ENCODE data around the gene CELSR1. TPM values are rescaled to one million over a fixed set of nuclear protein-coding genes. Genes with fewer than 3 reads are reported as not detected.
"Not testable (repeated sequence)": the region's sequence is repeated elsewhere in the genome, so short reads cannot be mapped to it uniquely, and the experiment has no call there.

The CELSR1 gene
- total RNA-seq, 2 donors from 2014 or later, result 1.5 to 6.7 TPM

- ATAC-seq (ENCODE audit: insufficient number of reproducible peaks, low FRiP score, low read depth), result no peak
- TF ChIP-seq CTCF (IDR thresholded peaks at IDR 0.05), result no peak
- Histone ChIP-seq H3K4me1 (ENCODE audit: control insufficient read depth in 1 of 2, low read depth in 2 of 2) (no peaks in the 10 kb centered on the region), H3K9me3 (no peaks in the 10 kb centered on the region), H3K27me3 (replicated peaks; ENCODE audit: insufficient read depth) (no peaks in the 10 kb centered on the region), H3K4me3 (no peak overlapping the region), H3K36me3 (no peaks in the 10 kb centered on the region), H3K27ac (no peak overlapping the region)
- DNase-seq (ENCODE audit: low spot score), result no peak
These were observed 136.1 kb downstream of the CELSR1 start for GRCh38 chr22:46401370-46401769.

- no peaks in the 10 kb centered on the region for H3K36me3 ChIP-seq
- H3K9me3 ChIP-seq, result no peaks in the 10 kb centered on the region
- DNase-seq (ENCODE audit: low spot score) (no peak), ATAC-seq (ENCODE audit: insufficient number of reproducible peaks, low FRiP score, low read depth) (no peak)
- H3K27me3 ChIP-seq (replicated peaks; ENCODE audit: insufficient read depth), result no peaks in the 10 kb centered on the region
- H3K27ac ChIP-seq, result no peak overlapping the region
- no peaks in the 10 kb centered on the region for H3K4me1 ChIP-seq (ENCODE audit: control insufficient read depth in 1 of 2, low read depth in 2 of 2)
- no peak overlapping the region for H3K4me3 ChIP-seq
- no peak for TF ChIP-seq CTCF (IDR thresholded peaks at IDR 0.05)
These were observed 138.0 kb downstream of the CELSR1 start for GRCh38 chr22:46399251-46400024.

- H3K9me3 ChIP-seq, result no peaks in the 10 kb centered on the region
- H3K27me3 ChIP-seq (replicated peaks; ENCODE audit: insufficient read depth), result no peaks in the 10 kb centered on the region
- ATAC-seq (ENCODE audit: insufficient number of reproducible peaks, low FRiP score, low read depth), result no peak
- no peak for TF ChIP-seq CTCF (IDR thresholded peaks at IDR 0.05)
- no peaks in the 10 kb centered on the region for H3K4me1 ChIP-seq (ENCODE audit: control insufficient read depth in 1 of 2, low read depth in 2 of 2)
- H3K36me3 ChIP-seq, result no peaks in the 10 kb centered on the region
- H3K4me3 ChIP-seq, result no peak overlapping the region
- H3K27ac ChIP-seq, result no peak overlapping the region
- no peak for DNase-seq (ENCODE audit: low spot score)
These were observed 139.5 kb downstream of the CELSR1 start for GRCh38 chr22:46397951-46398350.

GRCh38 chr22:46397514-46397913 is 139.9 kb downstream of the CELSR1 start:
- Histone ChIP-seq H3K27ac (no peak overlapping the region), H3K36me3 (no peaks in the 10 kb centered on the region), H3K4me3 (no peak overlapping the region), H3K9me3 (no peaks in the 10 kb centered on the region), H3K27me3 (replicated peaks; ENCODE audit: insufficient read depth) (no peaks in the 10 kb centered on the region), H3K4me1 (ENCODE audit: control insufficient read depth in 1 of 2, low read depth in 2 of 2) (no peaks in the 10 kb centered on the region)
- no peak for ATAC-seq (ENCODE audit: insufficient number of reproducible peaks, low FRiP score, low read depth)
- DNase-seq (ENCODE audit: low spot score), result no peak
- no peak for TF ChIP-seq CTCF (IDR thresholded peaks at IDR 0.05)

GRCh38 chr22:46397049-46397448 is 140.4 kb downstream of the CELSR1 start:
- not testable (repeated sequence) for H3K4me1 ChIP-seq (ENCODE audit: control insufficient read depth in 1 of 2, low read depth in 2 of 2); ATAC-seq (ENCODE audit: insufficient number of reproducible peaks, low FRiP score, low read depth); DNase-seq (ENCODE audit: low spot score); H3K4me3 ChIP-seq; H3K27ac ChIP-seq; H3K27me3 ChIP-seq (replicated peaks; ENCODE audit: insufficient read depth); H3K9me3 ChIP-seq; H3K36me3 ChIP-seq

- Histone ChIP-seq H3K36me3 (no peaks in the 10 kb centered on the region), H3K9me3 (no peaks in the 10 kb centered on the region), H3K4me1 (ENCODE audit: control insufficient read depth in 1 of 2, low read depth in 2 of 2) (no peaks in the 10 kb centered on the region), H3K27ac (no peak overlapping the region), H3K27me3 (replicated peaks; ENCODE audit: insufficient read depth) (no peaks in the 10 kb centered on the region), H3K4me3 (no peak overlapping the region)
- TF ChIP-seq CTCF (IDR thresholded peaks at IDR 0.05), result no peak
- ATAC-seq (ENCODE audit: insufficient number of reproducible peaks, low FRiP score, low read depth) (no peak), DNase-seq (ENCODE audit: low spot score) (no peak)
These were observed 142.3 kb downstream of the CELSR1 start for GRCh38 chr22:46395145-46395544.

Data from thoracic aorta (tissue), 2 donors.